ENCODE measurements around the gene SMG6. TPM values are rescaled to one million over a fixed set of nuclear protein-coding genes. Genes with fewer than 3 reads are reported as not detected.

Gene SMG6
- total and polyA plus RNA-seq, 8 donors = 17.0 to 102 (median 24.4) TPM

GRCh38 chr17:2030779-2031163 is 272.8 kb downstream of the SMG6 start:
- no peak for TF ChIP-seq POLR2AphosphoS5 (IDR thresholded peaks at IDR 0.05)
- TF ChIP-seq POLR2A (IDR thresholded peaks at IDR 0.05) = no peak
- TF ChIP-seq CTCF (IDR thresholded peaks at IDR 0.05) = peak in 3 of 7 experiments; percentile 16 to 36 (median 16)
- no peak for TF ChIP-seq EP300 (IDR thresholded peaks at IDR 0.05)
- Histone ChIP-seq H3K4me3 (peak overlapping the region; percentile 94 to 100 (median 100)), H3K9me3 (no peaks in the 10 kb centered on the region), H3K27me3 (peaks cover 0 to 39% (median 17%) of the 10 kb centered on the region in 3 donors), H3K27ac (peak overlapping the region in 3 of 5 donors; percentile 79 to 83 (median 79)), H3K36me3 (peaks cover 0 to 21% (median 20%) of the 10 kb centered on the region in 4 donors), H3K4me1 (peaks cover 20 to 50% (median 43%) of the 10 kb centered on the region in 4 donors)
- DNase-seq = no peak
- intact Hi-C loops (cut with DNase I; ENCODE audit: low total_unique reads) = no loop called here
- 10 to 22% (median 12%) methylated on average over 10 of the region's 10 CpGs for WGBS, 5 donors

GRCh38 chr17:2029911-2030778 is 273.4 kb downstream of the SMG6 start, which contains the start of gene DPH1:
DPH1 (plus strand) TSS chr17:2030153; CDS start chr17:2030170, 17 bp downstream.
- WGBS, 5 donors = 0 to 2% (median 1%) methylated on average over 18 to 59 of the region's 59 CpGs
- Histone ChIP-seq H3K36me3 (peaks cover 0 to 15% (median 14%) of the 10 kb centered on the region in 4 donors), H3K4me1 (peaks cover 27 to 56% (median 49%) of the 10 kb centered on the region in 4 donors), H3K4me3 (peak within 1 kb of the TSS; percentile 94 to 100 (median 100)), H3K9me3 (no peaks in the 10 kb centered on the region), H3K27me3 (peaks cover 0 to 45% (median 24%) of the 10 kb centered on the region in 3 donors), H3K27ac (peak within 1 kb of the TSS; percentile 32 to 83 (median 79))
- peak; percentile 88 to 95 for DNase-seq
- intact Hi-C loops (cut with DNase I; ENCODE audit: low total_unique reads) = loop anchor here (5.0 kb wide), 1 partner anchor 123 kb away; no protein-coding TSS in a partner anchor
- no peak for TF ChIP-seq EP300 (IDR thresholded peaks at IDR 0.05)
- TF ChIP-seq CTCF (IDR thresholded peaks at IDR 0.05) = peak in 1 of 7 experiments; percentile 18
- TF ChIP-seq POLR2AphosphoS5 (IDR thresholded peaks at IDR 0.05) = peak; percentile 71 to 93 (median 87)
- TF ChIP-seq POLR2A (IDR thresholded peaks at IDR 0.05) = no peak

- H3K27ac ChIP-seq = no peak overlapping the region
- H3K4me1 ChIP-seq = peaks cover 41 to 66% (median 61%) of the 10 kb centered on the region in 4 donors
- peaks cover 0 to 5% (median 5%) of the 10 kb centered on the region in 4 donors for H3K36me3 ChIP-seq
- H3K27me3 ChIP-seq = peaks cover 0 to 59% (median 38%) of the 10 kb centered on the region in 3 donors
- no peak for DNase-seq
- intact Hi-C loops (cut with DNase I; ENCODE audit: low total_unique reads) = loop anchor here (5.0 kb wide), 1 partner anchor 121 kb away; no protein-coding TSS in a partner anchor
- H3K9me3 ChIP-seq = no peaks in the 10 kb centered on the region
- TF ChIP-seq EP300 (IDR thresholded peaks at IDR 0.05) (no peak), POLR2AphosphoS5 (IDR thresholded peaks at IDR 0.05) (no peak), CTCF (IDR thresholded peaks at IDR 0.05) (no peak)
- H3K4me3 ChIP-seq = no peak overlapping the region
- 54 to 64% (median 63%) methylated on average over 5 to 6 of the region's 6 CpGs for WGBS, 5 donors
Measured at GRCh38 chr17:2028737-2029136, 274.8 kb downstream of the SMG6 start.

- TF ChIP-seq POLR2A (IDR thresholded peaks at IDR 0.05) (no peak), CTCF (IDR thresholded peaks at IDR 0.05) (no peak), EP300 (IDR thresholded peaks at IDR 0.05) (no peak), POLR2AphosphoS5 (IDR thresholded peaks at IDR 0.05) (no peak)
- Histone ChIP-seq H3K27ac (no peak overlapping the region), H3K4me1 (peaks cover 42 to 66% (median 64%) of the 10 kb centered on the region in 4 donors), H3K4me3 (no peak overlapping the region), H3K27me3 (peaks cover 0 to 64% (median 43%) of the 10 kb centered on the region in 3 donors), H3K36me3 (peaks cover 0 to under 1% (median under 1%) of the 10 kb centered on the region in 4 donors), H3K9me3 (no peaks in the 10 kb centered on the region)
- 68 to 92% (median 85%) methylated on average over 5 of the region's 5 CpGs for WGBS, 5 donors
- DNase-seq = no peak
- intact Hi-C loops (cut with DNase I; ENCODE audit: low total_unique reads) = loop anchor here (5.0 kb wide), 1 partner anchor 121 kb away; no protein-coding TSS in a partner anchor
Measured at GRCh38 chr17:2028234-2028614, 275.4 kb downstream of the SMG6 start.
